Measurements from ENCODE around the gene MRPL44.

DNA sequence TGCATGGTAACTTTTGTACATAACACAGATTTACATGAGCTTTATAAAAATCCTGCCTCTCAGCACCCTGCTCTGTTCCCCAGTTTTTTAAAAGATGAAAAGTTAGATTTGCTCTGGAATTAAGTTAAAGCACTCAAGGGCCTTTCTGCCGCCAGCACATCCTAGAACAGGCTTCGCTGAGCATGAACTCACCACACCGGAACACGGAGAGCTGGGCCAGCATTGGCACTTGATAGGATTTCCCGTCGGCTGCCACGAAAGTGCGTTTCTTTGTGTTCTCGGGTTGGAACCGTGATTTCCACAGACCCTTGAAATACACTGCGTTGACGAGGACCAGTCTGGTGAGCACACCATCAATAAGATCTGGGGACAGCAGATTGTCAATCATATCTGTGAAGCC, 34.3 kb downstream of the MRPL44 start:
- TF ChIP-seq EZH2 (IDR thresholded peaks at IDR 0.05), result no peak
- no peak for TF ChIP-seq EZH2phosphoT487 (IDR thresholded peaks at IDR 0.05)
